Measurements from ENCODE around the gene CREBRF.

- no peak for TF ChIP-seq TARDBP (IDR thresholded peaks at IDR 0.05)
- no peak for TF ChIP-seq FOXA1 (IDR thresholded peaks at IDR 0.05)
- peak; percentile 81 for TF ChIP-seq PKNOX1 (IDR thresholded peaks at IDR 0.05)
These were observed 41.0 kb upstream of the CREBRF start for GRCh38 chr5:173015192-173015591.

Measured in HEK293T (cell line).